ENCODE data around the gene AGRP. TPM values are rescaled to one million over a fixed set of nuclear protein-coding genes. Genes with fewer than 3 reads are reported as not detected.

AGRP gene
- total RNA-seq, 2 experiments from 2014 or later: not detected

- Histone ChIP-seq H3K9me3 (ENCODE audit: low read length) (no peaks in the 10 kb centered on the region), H3K79me2 (ENCODE audit: insufficient read depth, low read depth, low read length) (no peaks in the 10 kb centered on the region), H3K27ac (ENCODE audit: low read depth, low read length, poor library complexity, severe bottlenecking) (no peak overlapping the region), H3K9me2 (ENCODE audit: insufficient read depth, low read length) (no peaks in the 10 kb centered on the region), H2AFZ (ENCODE audit: low read length) (no peak overlapping the region), H3K4me1 (ENCODE audit: insufficient read depth, low read length, poor library complexity, severe bottlenecking) (no peaks in the 10 kb centered on the region), H3K4me3 (ENCODE audit: low read depth, low read length, poor library complexity, severe bottlenecking) (no peak overlapping the region), H3K4me2 (ENCODE audit: low read length) (no peak overlapping the region), H3K36me3 (ENCODE audit: insufficient read depth, low read length) (no peaks in the 10 kb centered on the region), H4K20me1 (ENCODE audit: insufficient read depth, low read length) (no peaks in the 10 kb centered on the region)
- no peak for DNase-seq (ENCODE audit: low spot score)
- ChIA-PET POLR2A (no interaction called here), CTCF (ENCODE audit: unreplicated experiment) (no interaction called here)
- BruUV-seq (replicated peaks): no TSS peak
- TF ChIP-seq EZH2phosphoT487 (IDR thresholded peaks at IDR 0.05; ENCODE audit: borderline replicate concordance, low read depth, low read length) (no peak), CTCF (conservative IDR thresholded peaks at IDR 0.05; ENCODE audit: low read length) (no peak)
- intact Hi-C loops (cut with micrococcal nuclease; ENCODE audit: unreplicated experiment): no loop called here
Observed at GRCh38 chr16:67445913-67446907, 37.1 kb downstream of the AGRP start.

- no TSS peak for BruUV-seq (replicated peaks)
- no peaks in the 10 kb centered on the region for H3K36me3 ChIP-seq (ENCODE audit: insufficient read depth, low read length)
Observed at GRCh38 chr16:67445441-67445912, 37.9 kb downstream of the AGRP start.

More at GRCh38 chr16:67445441-67445912, 37.9 kb downstream of the AGRP start:
- POLR2A ChIA-PET: no interaction called here
- TF ChIP-seq CTCF (conservative IDR thresholded peaks at IDR 0.05; ENCODE audit: low read length) (0 out of 2 replicates have a peak, but pooled peaks have one; percentile 11), EZH2phosphoT487 (IDR thresholded peaks at IDR 0.05; ENCODE audit: borderline replicate concordance, low read depth, low read length) (no peak)
- H3K9me3 ChIP-seq (ENCODE audit: low read length): no peaks in the 10 kb centered on the region
- H3K27ac ChIP-seq (ENCODE audit: low read depth, low read length, poor library complexity, severe bottlenecking): no peak overlapping the region
- H3K4me1 ChIP-seq (ENCODE audit: insufficient read depth, low read length, poor library complexity, severe bottlenecking): no peaks in the 10 kb centered on the region
- H2AFZ ChIP-seq (ENCODE audit: low read length): no peak overlapping the region
- no peaks in the 10 kb centered on the region for H4K20me1 ChIP-seq (ENCODE audit: insufficient read depth, low read length)
- H3K4me3 ChIP-seq (ENCODE audit: low read depth, low read length, poor library complexity, severe bottlenecking): no peak overlapping the region
- DNase-seq (ENCODE audit: low spot score): no peak
- no peaks in the 10 kb centered on the region for H3K79me2 ChIP-seq (ENCODE audit: insufficient read depth, low read depth, low read length)
- CTCF ChIA-PET (ENCODE audit: unreplicated experiment): no interaction called here
- H3K9me2 ChIP-seq (ENCODE audit: insufficient read depth, low read length): no peaks in the 10 kb centered on the region
- no peak overlapping the region for H3K4me2 ChIP-seq (ENCODE audit: low read length)
- intact Hi-C loops (cut with micrococcal nuclease; ENCODE audit: unreplicated experiment): no loop called here

Measured in OCI-LY7 (cell line).